Endodermal cell (in vitro differentiated cells): ENCODE results near the gene DDX31. TPM values are rescaled to one million over a fixed set of nuclear protein-coding genes. Genes with fewer than 3 reads are reported as not detected.

Experiments used
- DNase-seq: peaks from one replicate; pipeline ENCODE4 v3.0.0-alpha.2; 2017
- H3K27ac ChIP-seq: 2 replicates; pipeline ENCODE4 v1.5.1; 2013; ENCODE audit warnings: mild to moderate bottlenecking, low read depth, low read length, moderate library complexity
- H3K27me3 ChIP-seq: 2 replicates; pipeline ENCODE4 v1.6.1; 2013; ENCODE audit warnings: mild to moderate bottlenecking, low read length, moderate library complexity; ENCODE audit not compliant: insufficient read depth, control insufficient read depth, poor library complexity, severe bottlenecking
- H3K36me3 ChIP-seq: 2 replicates; pipeline ENCODE4 v1.7.0; 2013; ENCODE audit warnings: mild to moderate bottlenecking, low read length, moderate library complexity; ENCODE audit not compliant: control insufficient read depth, insufficient read depth
- H3K4me1 ChIP-seq: one replicate; pipeline ENCODE4 v1.7.0; 2013; ENCODE audit warnings: low read length; ENCODE audit not compliant: control insufficient read depth, insufficient read depth
- H3K4me3 ChIP-seq: 2 replicates; pipeline ENCODE4 v1.5.1; 2013; ENCODE audit warnings: mild to moderate bottlenecking, low read length, moderate library complexity
- H3K9ac ChIP-seq: 2 replicates; pipeline ENCODE4 v1.6.1; 2013; ENCODE audit warnings: mild to moderate bottlenecking, low read length, moderate library complexity; ENCODE audit not compliant: poor library complexity, severe bottlenecking; ENCODE audit errors: extremely low read depth
- H3K9me3 ChIP-seq: 2 replicates; pipeline ENCODE4 v1.6.1; 2013; ENCODE audit warnings: mild to moderate bottlenecking, low read length, moderate library complexity; ENCODE audit not compliant: control insufficient read depth
- H3K27ac Mint-ChIP-seq: 2 replicates; pipeline ENCODE4 v1.8.0; 2020; ENCODE audit warnings: mixed read lengths
- H3K27me3 Mint-ChIP-seq: 2 replicates; pipeline ENCODE4 v1.8.0; 2021; ENCODE audit warnings: mild to moderate bottlenecking, mixed read lengths; ENCODE audit not compliant: insufficient read depth
- H3K36me3 Mint-ChIP-seq: 2 replicates; pipeline ENCODE4 v1.8.0; 2020; ENCODE audit warnings: low read depth, mixed read lengths
- H3K4me1 Mint-ChIP-seq: 2 replicates; pipeline ENCODE4 v1.8.0; 2020; ENCODE audit warnings: mixed read lengths
- H3K4me3 Mint-ChIP-seq: 2 replicates; pipeline ENCODE4 v1.8.0; 2020; ENCODE audit warnings: mild to moderate bottlenecking, moderate library complexity, mixed read lengths
- H3K9me3 Mint-ChIP-seq: 2 replicates; pipeline ENCODE4 v1.8.0; 2020; ENCODE audit warnings: mild to moderate bottlenecking, mixed read lengths
- WGBS, 2 experiments: methylation state at CpG; one replicate each; pipeline versions ENCODE4 v1.1.5 to v1.1.7; 2013; ENCODE audit warnings: missing lambda C conversion rate in 2 of 2, mixed read lengths in 1 of 2; ENCODE audit not compliant: insufficient coverage in 1 of 2, insufficient read length in 1 of 2; 5-methylcytosine and 5-hydroxymethylcytosine counted together
- total RNA-seq, 2 donors: library from RNA; stranded (reverse); fragmentation: NEBNext Ultra II Directional in 1 of 2; extraction: Animal tissue kit (Norgen Biotek cat#: 25700) in 1 of 2; gene quantifications; 2 replicates in 1 of 2; 3 replicates in 1 of 2; pipeline ENCODE4 v1.2.1, GENCODE V29; 2021
- TF ChIP-seq, protein P1 (sequence below): fragments of 200-600 bp; sonication (generic); conservative IDR thresholded peaks from 2 replicates; pipeline ENCODE4 v1.5.0; 2021; ENCODE audit warnings: antibody characterized with exemption, mild to moderate bottlenecking

The DDX31 gene
- total RNA-seq, 2 donors from 2014 or later: 29.1 to 30.5 TPM

GRCh38 chr9:132583584-132584304, 86.0 kb downstream of the DDX31 start:
- Mint-ChIP-seq H3K27ac (no peak overlapping the region), H3K9me3 (no peaks in the 10 kb centered on the region)
- no peak for DNase-seq

DNA sequence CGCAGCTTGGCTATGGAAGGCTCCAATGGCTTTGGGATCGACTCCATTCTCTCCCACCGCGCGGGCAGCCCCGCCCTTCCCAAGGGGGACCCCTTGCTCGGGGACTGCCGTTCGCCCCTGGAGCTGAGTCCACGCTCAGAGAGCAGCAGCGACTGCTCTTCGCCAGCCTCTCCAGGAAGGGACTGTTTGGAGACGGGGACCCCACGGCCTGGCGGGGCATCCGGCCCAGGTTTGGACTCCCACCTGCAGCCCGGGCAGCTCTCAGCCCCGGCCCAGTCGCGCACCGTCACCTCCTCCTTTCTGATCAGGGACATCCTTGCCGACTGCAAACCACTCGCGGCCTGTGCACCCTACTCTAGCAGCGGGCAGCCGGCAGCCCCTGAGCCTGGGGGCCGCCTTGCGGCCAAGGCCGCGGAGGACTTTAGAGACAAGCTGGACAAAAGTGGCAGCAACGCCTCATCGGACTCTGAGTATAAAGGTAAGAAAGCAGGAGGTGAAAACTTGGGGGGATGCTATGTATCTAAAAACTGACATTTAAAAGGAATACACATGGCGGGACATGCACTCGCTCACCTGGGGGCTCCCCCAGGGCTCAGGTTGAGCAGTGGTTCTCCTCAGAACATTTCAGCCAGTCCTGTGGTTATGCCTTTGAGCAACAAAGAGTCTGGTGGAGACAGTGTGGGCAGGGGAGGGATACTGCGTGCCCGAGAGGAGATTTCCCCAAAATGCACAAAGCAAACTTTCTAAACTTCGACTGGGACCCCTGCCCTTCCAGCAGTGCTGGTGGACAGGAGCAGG, 86.8 kb downstream of the DDX31 start:
- Mint-ChIP-seq H3K9me3 (no peaks in the 10 kb centered on the region), H3K36me3 (no peaks in the 10 kb centered on the region), H3K27ac (no peak overlapping the region), H3K27me3 (peaks cover 99% of the 10 kb centered on the region), H3K4me3 (no peak overlapping the region), H3K4me1 (peaks cover 23% of the 10 kb centered on the region)
- Histone ChIP-seq H3K27me3 (peaks cover 100% of the 10 kb centered on the region), H3K27ac (no peak overlapping the region), H3K4me3 (no peak overlapping the region), H3K4me1 (peaks cover 7% of the 10 kb centered on the region), H3K36me3 (no peaks in the 10 kb centered on the region), H3K9me3 (no peaks in the 10 kb centered on the region), H3K9ac (no peak overlapping the region)
- TF ChIP-seq, protein P1, sequence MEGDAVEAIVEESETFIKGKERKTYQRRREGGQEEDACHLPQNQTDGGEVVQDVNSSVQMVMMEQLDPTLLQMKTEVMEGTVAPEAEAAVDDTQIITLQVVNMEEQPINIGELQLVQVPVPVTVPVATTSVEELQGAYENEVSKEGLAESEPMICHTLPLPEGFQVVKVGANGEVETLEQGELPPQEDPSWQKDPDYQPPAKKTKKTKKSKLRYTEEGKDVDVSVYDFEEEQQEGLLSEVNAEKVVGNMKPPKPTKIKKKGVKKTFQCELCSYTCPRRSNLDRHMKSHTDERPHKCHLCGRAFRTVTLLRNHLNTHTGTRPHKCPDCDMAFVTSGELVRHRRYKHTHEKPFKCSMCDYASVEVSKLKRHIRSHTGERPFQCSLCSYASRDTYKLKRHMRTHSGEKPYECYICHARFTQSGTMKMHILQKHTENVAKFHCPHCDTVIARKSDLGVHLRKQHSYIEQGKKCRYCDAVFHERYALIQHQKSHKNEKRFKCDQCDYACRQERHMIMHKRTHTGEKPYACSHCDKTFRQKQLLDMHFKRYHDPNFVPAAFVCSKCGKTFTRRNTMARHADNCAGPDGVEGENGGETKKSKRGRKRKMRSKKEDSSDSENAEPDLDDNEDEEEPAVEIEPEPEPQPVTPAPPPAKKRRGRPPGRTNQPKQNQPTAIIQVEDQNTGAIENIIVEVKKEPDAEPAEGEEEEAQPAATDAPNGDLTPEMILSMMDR: no peak
- WGBS, 2 experiments: 21 to 31% methylated on average over 17 to 37 of the region's 37 CpGs
- DNase-seq: no peak

More at GRCh38 chr9:132583584-132584304, 86.0 kb downstream of the DDX31 start:
- Mint-ChIP-seq H3K27me3 (peaks cover 99% of the 10 kb centered on the region), H3K4me3 (no peak overlapping the region), H3K4me1 (peaks cover 23% of the 10 kb centered on the region), H3K36me3 (no peaks in the 10 kb centered on the region)
- peaks cover 7% of the 10 kb centered on the region for H3K4me1 ChIP-seq
- TF ChIP-seq, protein P1: no peak
- H3K27me3 ChIP-seq: peaks cover 100% of the 10 kb centered on the region
- H3K36me3 ChIP-seq: no peaks in the 10 kb centered on the region
- WGBS, 2 experiments: 0 to 13% methylated on average over 3 to 8 of the region's 8 CpGs
- no peaks in the 10 kb centered on the region for H3K9me3 ChIP-seq
- no peak overlapping the region for H3K4me3 ChIP-seq
- no peak overlapping the region for H3K9ac ChIP-seq
- no peak overlapping the region for H3K27ac ChIP-seq

GRCh38 chr9:132582276-132582785, 87.5 kb downstream of the DDX31 start, which contains the start of gene BARHL1:
TSS of gene BARHL1 (plus strand) at chr9:132582606. CDS start at chr9:132582798, 192 bp downstream.
- Mint-ChIP-seq H3K9me3 (no peaks in the 10 kb centered on the region), H3K4me3 (peak within 1 kb of the TSS; percentile 33), H3K4me1 (peaks cover 23% of the 10 kb centered on the region), H3K27me3 (peaks cover 99% of the 10 kb centered on the region), H3K27ac (no peak within 1 kb of the TSS), H3K36me3 (no peaks in the 10 kb centered on the region)
- no peak within 1 kb of the TSS for H3K9ac ChIP-seq
- H3K4me1 ChIP-seq: peaks cover 7% of the 10 kb centered on the region
- peaks cover 100% of the 10 kb centered on the region for H3K27me3 ChIP-seq
- peak within 1 kb of the TSS; percentile 49 for H3K4me3 ChIP-seq
- TF ChIP-seq, protein P1: no peak
- 3 to 8% methylated on average over 19 to 36 of the region's 36 CpGs for WGBS, 2 experiments
- no peaks in the 10 kb centered on the region for H3K36me3 ChIP-seq
- DNase-seq: no peak
- no peak within 1 kb of the TSS for H3K27ac ChIP-seq
- H3K9me3 ChIP-seq: no peaks in the 10 kb centered on the region
